HepG2 (cell line): ENCODE measurements around the gene CIB1. TPM values are rescaled to one million over a fixed set of nuclear protein-coding genes. Genes with fewer than 3 reads are reported as not detected.
A peak's percentile ranks its signal among the peaks of the same experiment; 100 is the strongest.

Experiments
- CBX1 ChIP-seq: IDR thresholded peaks from one replicate; pipeline ENCODE4 v1.6.1; 2016; ENCODE audit warnings: antibody characterized with exemption, low read depth
- EZH2 ChIP-seq: conservative IDR thresholded peaks from 2 replicates; pipeline ENCODE4 v1.6.1; 2012; ENCODE audit warnings: mild to moderate bottlenecking, low read depth, low read length, moderate library complexity
- HDAC2 ChIP-seq: sonication (generic); formaldehyde crosslinking; IDR thresholded peaks from 2 replicates; pipeline ENCODE4 v1.4.0; 2020; ENCODE audit warnings: missing genetic modification reagents
- JUND ChIP-seq: sonication (generic); formaldehyde crosslinking; IDR thresholded peaks from 2 replicates; pipeline ENCODE4 v1.8.0; 2022; ENCODE audit warnings: mild to moderate bottlenecking, missing genetic modification reagents
- LCORL ChIP-seq, 2 experiments: fragments of 450-650 bp in 1 of 2; sonication (generic) in 1 of 2; formaldehyde crosslinking in 1 of 2; IDR thresholded peaks; 2 replicates each; pipeline versions ENCODE4 v1.5.0 to v1.6.1; 2017 to 2020; ENCODE audit warnings: antibody characterized with exemption in 1 of 2, missing genetic modification reagents in 1 of 2
- RARG ChIP-seq: sonication (generic); formaldehyde crosslinking; IDR thresholded peaks from 2 replicates; pipeline ENCODE4 v1.4.0; 2020; ENCODE audit warnings: low read depth, mild to moderate bottlenecking, missing genetic modification reagents
- ZBTB8A ChIP-seq: sonication (generic); formaldehyde crosslinking; IDR thresholded peaks from 2 replicates; pipeline ENCODE4 v1.4.0; 2020; ENCODE audit warnings: mild to moderate bottlenecking, low read depth, missing genetic modification reagents, borderline replicate concordance
- ZFAT ChIP-seq: sonication (generic); formaldehyde crosslinking; conservative IDR thresholded peaks from 2 replicates; pipeline ENCODE4 v1.8.1; 2023; ENCODE audit warnings: missing genetic modification reagents, inconsistent platforms
- ZFP90 ChIP-seq: sonication (generic); formaldehyde crosslinking; IDR thresholded peaks from 2 replicates; pipeline ENCODE4 v1.8.0; 2022; ENCODE audit warnings: missing genetic modification reagents, mild to moderate bottlenecking, inconsistent platforms, borderline replicate concordance
- ZKSCAN5 ChIP-seq: sonication (generic); formaldehyde crosslinking; IDR thresholded peaks from 2 replicates; pipeline ENCODE4 v1.5.1; 2020; ENCODE audit warnings: mild to moderate bottlenecking, missing genetic modification reagents
- ZNF430 ChIP-seq: sonication (generic); formaldehyde crosslinking; IDR thresholded peaks from 2 replicates; pipeline ENCODE4 v1.9.0; 2021; ENCODE audit warnings: mild to moderate bottlenecking, missing genetic modification reagents
- ZSCAN20 ChIP-seq: sonication (generic); formaldehyde crosslinking; IDR thresholded peaks from 2 replicates; pipeline ENCODE4 v1.4.0; 2020; ENCODE audit warnings: missing genetic modification reagents, mild to moderate bottlenecking, borderline replicate concordance
- polyA plus RNA-seq, 8 experiments: library from polyadenylated mRNA; depleted of rRNA in 3 of 8; stranded (reverse) in 7 of 8; unstranded in 1 of 8; fragments of >200 nt; fragmentation: Illumina TruSeq in 4 of 8; extraction: Trizol in 4 of 8; gene quantifications; 2 replicates each; pipeline versions ENCODE4 v1.2.1 to v1.2.3, GENCODE V29; 2011 to 2016; ENCODE audit warnings: low read depth in 4 of 8, missing spikeins in 1 of 8, mixed read lengths in 1 of 8; ENCODE audit not compliant: insufficient read depth in 1 of 8
- total RNA-seq, 5 experiments: library from RNA; depleted of rRNA; stranded (reverse); fragments of >200 nt; fragmentation: Illumina TruSeq; extraction: Trizol; gene quantifications; 2 replicates each; pipeline ENCODE4 v1.2.3, GENCODE V29; 2016; ENCODE audit warnings: low read depth in 1 of 5
- TF ChIP-seq, protein P1 (sequence below): sonication (generic); formaldehyde crosslinking; IDR thresholded peaks from 2 replicates; pipeline ENCODE4 v1.5.0; 2020; ENCODE audit warnings: mild to moderate bottlenecking, missing genetic modification reagents
- TF ChIP-seq, protein P2 (sequence below): conservative IDR thresholded peaks from 2 replicates; pipeline ENCODE4 v1.6.1; 2018; ENCODE audit warnings: missing genetic modification reagents
- TF ChIP-seq, protein P3 (sequence below): sonication (generic); formaldehyde crosslinking; IDR thresholded peaks from 2 replicates; pipeline ENCODE4 v1.4.0; 2020; ENCODE audit warnings: mild to moderate bottlenecking, missing genetic modification reagents
- TF ChIP-seq, protein P4 (sequence below): sonication (generic); formaldehyde crosslinking; conservative IDR thresholded peaks from 2 replicates; pipeline ENCODE4 v1.4.0; 2020; ENCODE audit warnings: missing genetic modification reagents
- TF ChIP-seq, protein P5 (sequence below): sonication (generic); formaldehyde crosslinking; IDR thresholded peaks from 2 replicates; pipeline ENCODE4 v1.9.0; 2021; ENCODE audit warnings: missing genetic modification reagents, mild to moderate bottlenecking, borderline replicate concordance

CIB1 gene
- total and polyA plus RNA-seq, 2 of the 13 experiments (the other 11 are each of a cell fraction or from before 2014, with no cell fraction given) = 38.7 to 72.7 TPM

DNA sequence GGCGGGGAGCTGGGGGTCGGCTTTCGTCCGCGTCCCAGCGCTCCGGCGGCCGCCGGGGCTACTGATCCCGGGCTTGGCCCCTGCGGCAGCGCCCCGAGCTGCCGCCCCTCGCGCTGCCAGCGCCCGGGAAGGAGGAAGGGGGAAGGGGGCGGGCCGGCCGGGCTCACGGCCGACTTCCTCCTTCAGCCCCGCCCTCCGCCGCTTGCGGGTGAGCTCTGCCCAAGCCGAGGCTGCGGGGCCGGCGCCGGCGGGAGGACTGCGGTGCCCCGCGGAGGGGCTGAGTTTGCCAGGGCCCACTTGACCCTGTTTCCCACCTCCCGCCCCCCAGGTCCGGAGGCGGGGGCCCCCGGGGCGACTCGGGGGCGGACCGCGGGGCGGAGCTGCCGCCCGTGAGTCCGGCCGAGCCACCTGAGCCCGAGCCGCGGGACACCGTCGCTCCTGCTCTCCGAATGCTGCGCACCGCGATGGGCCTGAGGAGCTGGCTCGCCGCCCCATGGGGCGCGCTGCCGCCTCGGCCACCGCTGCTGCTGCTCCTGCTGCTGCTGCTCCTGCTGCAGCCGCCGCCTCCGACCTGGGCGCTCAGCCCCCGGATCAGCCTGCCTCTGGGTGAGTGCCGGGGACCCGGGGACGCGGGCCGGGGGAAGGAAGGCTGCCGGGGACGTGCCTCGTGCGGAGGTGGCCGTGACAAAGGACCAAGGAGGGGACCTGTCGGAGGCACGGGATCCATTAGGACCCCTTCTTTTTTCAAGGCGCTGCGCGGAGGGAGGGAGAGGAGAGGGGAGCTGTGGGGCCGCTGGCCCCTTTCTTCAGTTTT, 32.4 kb downstream of the CIB1 start, which contains the start of gene SEMA4B (continued):
- TF ChIP-seq, protein P1, sequence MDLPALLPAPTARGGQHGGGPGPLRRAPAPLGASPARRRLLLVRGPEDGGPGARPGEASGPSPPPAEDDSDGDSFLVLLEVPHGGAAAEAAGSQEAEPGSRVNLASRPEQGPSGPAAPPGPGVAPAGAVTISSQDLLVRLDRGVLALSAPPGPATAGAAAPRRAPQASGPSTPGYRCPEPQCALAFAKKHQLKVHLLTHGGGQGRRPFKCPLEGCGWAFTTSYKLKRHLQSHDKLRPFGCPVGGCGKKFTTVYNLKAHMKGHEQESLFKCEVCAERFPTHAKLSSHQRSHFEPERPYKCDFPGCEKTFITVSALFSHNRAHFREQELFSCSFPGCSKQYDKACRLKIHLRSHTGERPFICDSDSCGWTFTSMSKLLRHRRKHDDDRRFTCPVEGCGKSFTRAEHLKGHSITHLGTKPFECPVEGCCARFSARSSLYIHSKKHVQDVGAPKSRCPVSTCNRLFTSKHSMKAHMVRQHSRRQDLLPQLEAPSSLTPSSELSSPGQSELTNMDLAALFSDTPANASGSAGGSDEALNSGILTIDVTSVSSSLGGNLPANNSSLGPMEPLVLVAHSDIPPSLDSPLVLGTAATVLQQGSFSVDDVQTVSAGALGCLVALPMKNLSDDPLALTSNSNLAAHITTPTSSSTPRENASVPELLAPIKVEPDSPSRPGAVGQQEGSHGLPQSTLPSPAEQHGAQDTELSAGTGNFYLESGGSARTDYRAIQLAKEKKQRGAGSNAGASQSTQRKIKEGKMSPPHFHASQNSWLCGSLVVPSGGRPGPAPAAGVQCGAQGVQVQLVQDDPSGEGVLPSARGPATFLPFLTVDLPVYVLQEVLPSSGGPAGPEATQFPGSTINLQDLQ (CRISPR knock-in tag) = 0 out of 2 replicates have a peak, but pooled peaks have one; percentile 32
- TF ChIP-seq ZFP90 (CRISPR knock-in tag) = no peak
- TF ChIP-seq ZKSCAN5 (CRISPR knock-in tag) = no peak
- TF ChIP-seq JUND = no peak
- 0 out of 2 replicates have a peak, but pooled peaks have one; percentile 22 for TF ChIP-seq ZSCAN20 (CRISPR knock-in tag)
- no peak for TF ChIP-seq RARG (CRISPR knock-in tag)
- TF ChIP-seq ZBTB8A (CRISPR knock-in tag) = no peak
- TF ChIP-seq, protein P2, sequence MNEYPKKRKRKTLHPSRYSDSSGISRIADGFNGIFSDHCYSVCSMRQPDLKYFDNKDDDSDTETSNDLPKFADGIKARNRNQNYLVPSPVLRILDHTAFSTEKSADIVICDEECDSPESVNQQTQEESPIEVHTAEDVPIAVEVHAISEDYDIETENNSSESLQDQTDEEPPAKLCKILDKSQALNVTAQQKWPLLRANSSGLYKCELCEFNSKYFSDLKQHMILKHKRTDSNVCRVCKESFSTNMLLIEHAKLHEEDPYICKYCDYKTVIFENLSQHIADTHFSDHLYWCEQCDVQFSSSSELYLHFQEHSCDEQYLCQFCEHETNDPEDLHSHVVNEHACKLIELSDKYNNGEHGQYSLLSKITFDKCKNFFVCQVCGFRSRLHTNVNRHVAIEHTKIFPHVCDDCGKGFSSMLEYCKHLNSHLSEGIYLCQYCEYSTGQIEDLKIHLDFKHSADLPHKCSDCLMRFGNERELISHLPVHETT (CRISPR knock-in tag) = no peak
- TF ChIP-seq, protein P3, sequence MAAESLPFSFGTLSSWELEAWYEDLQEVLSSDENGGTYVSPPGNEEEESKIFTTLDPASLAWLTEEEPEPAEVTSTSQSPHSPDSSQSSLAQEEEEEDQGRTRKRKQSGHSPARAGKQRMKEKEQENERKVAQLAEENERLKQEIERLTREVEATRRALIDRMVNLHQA = no peak
- TF ChIP-seq EZH2 = no peak
- TF ChIP-seq, protein P4, sequence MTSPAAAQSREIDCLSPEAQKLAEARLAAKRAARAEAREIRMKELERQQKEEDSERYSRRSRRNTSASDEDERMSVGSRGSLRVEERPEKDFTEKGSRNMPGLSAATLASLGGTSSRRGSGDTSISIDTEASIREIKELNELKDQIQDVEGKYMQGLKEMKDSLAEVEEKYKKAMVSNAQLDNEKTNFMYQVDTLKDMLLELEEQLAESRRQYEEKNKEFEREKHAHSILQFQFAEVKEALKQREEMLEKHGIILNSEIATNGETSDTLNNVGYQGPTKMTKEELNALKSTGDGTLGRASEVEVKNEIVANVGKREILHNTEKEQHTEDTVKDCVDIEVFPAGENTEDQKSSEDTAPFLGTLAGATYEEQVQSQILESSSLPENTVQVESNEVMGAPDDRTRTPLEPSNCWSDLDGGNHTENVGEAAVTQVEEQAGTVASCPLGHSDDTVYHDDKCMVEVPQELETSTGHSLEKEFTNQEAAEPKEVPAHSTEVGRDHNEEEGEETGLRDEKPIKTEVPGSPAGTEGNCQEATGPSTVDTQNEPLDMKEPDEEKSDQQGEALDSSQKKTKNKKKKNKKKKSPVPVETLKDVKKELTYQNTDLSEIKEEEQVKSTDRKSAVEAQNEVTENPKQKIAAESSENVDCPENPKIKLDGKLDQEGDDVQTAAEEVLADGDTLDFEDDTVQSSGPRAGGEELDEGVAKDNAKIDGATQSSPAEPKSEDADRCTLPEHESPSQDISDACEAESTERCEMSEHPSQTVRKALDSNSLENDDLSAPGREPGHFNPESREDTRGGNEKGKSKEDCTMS (CRISPR knock-in tag) = no peak
- no peak for TF ChIP-seq ZFAT (CRISPR knock-in tag)
- TF ChIP-seq CBX1 = no peak
- TF ChIP-seq ZNF430 (CRISPR knock-in tag) = peak; percentile 50
- TF ChIP-seq HDAC2 = no peak
- no peak for TF ChIP-seq LCORL (IDR thresholded peaks at IDR 0.05)
- no peak for TF ChIP-seq LCORL (CRISPR knock-in tag; IDR thresholded peaks at IDR 0.05)
- TF ChIP-seq, protein P5, sequence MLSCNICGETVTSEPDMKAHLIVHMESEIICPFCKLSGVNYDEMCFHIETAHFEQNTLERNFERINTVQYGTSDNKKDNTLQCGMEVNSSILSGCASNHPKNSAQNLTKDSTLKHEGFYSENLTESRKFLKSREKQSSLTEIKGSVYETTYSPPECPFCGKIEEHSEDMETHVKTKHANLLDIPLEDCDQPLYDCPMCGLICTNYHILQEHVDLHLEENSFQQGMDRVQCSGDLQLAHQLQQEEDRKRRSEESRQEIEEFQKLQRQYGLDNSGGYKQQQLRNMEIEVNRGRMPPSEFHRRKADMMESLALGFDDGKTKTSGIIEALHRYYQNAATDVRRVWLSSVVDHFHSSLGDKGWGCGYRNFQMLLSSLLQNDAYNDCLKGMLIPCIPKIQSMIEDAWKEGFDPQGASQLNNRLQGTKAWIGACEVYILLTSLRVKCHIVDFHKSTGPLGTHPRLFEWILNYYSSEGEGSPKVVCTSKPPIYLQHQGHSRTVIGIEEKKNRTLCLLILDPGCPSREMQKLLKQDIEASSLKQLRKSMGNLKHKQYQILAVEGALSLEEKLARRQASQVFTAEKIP = no peak
